Right renal cortex interstitium (tissue), 3 donors: ENCODE data around the gene GUCY1A2. TPM values are rescaled to one million over a fixed set of nuclear protein-coding genes. Genes with fewer than 3 reads are reported as not detected.

Source experiments
- DNase-seq, 3 donors: peaks; one replicate each; pipeline ENCODE4 v3.0.0-alpha.2; 2013; ENCODE audit warnings: low read depth in 3 of 3, low spot score in 2 of 3
- polyA plus RNA-seq, 3 donors: library from polyadenylated mRNA; unstranded; fragments of 120-200 nt; gene quantifications; one replicate each; pipeline ENCODE4 v1.2.1, GENCODE V29; 2013; ENCODE audit not compliant: insufficient read length in 3 of 3

The GUCY1A2 gene
- polyA plus RNA-seq, 3 donors: 2.8 to 3.3 (median 3.0) TPM

GRCh38 chr11:106684944-106685343 is 333.3 kb downstream of the GUCY1A2 start:
- no peak for DNase-seq

GRCh38 chr11:106683435-106683834 is 334.8 kb downstream of the GUCY1A2 start:
- no peak for DNase-seq

GRCh38 chr11:106681435-106681834 is 336.8 kb downstream of the GUCY1A2 start:
- no peak for DNase-seq

DNA sequence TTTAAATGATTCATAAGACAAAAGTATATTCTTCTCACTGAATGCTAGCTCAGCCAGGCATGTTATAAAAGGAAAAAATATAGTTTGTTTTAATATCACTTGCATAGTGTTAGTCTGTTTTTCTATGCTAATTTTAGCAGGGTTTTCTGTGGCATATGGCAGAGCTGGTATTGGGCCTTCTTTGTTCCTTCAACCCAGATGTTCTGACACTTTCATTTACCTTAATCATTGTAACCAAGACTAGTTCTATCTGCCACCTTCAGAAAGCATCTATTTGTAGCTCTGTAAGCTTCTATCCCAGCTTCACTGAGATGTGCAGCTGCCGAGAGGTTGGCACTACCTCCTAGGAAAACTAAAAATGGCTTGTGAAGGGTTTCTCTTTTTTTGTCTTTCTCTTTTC is 338.7 kb downstream of the GUCY1A2 start:
- DNase-seq: no peak

DNA sequence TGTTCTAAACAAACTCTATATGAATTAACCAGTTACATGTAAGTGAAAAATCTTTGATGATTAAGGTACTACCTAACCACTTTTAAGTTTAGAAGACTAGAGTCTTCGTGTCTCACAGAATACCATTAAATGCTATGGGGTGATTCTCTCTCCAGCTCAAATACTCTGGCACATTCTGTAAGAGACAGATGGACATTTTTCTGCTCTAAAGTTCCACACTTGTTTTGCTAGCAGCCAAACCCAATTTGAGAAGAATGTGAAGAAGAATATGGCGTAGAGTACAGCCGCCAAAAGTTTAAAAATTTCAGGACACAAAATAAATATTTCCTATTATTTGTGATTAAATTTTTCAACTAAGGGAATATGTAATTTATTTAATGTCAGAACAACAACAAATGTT is 339.1 kb downstream of the GUCY1A2 start:
- no peak for DNase-seq

GRCh38 chr11:106670069-106670468 is 348.2 kb downstream of the GUCY1A2 start:
- DNase-seq: no peak

- DNase-seq: no peak
These were observed 350.1 kb downstream of the GUCY1A2 start for GRCh38 chr11:106668147-106668546.

DNA sequence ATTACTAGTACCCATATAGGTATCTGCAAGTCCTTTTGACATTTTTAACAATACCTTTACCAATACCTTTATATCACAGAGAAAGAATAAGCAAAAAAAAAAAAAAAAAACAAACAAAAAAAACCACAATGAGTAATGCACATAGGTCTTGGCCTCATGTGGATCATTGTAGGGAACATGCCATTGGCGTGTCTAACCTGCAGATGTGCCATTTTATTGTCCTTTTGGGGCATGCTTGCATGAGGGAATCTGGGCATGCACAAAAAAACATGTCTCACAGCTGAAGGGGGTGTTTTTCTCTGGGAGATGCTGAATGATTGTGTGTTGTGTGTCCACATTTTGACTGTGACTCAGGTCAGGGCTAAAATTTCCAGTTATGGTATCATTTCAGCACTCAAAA is 361.6 kb downstream of the GUCY1A2 start:
- no peak for DNase-seq

GRCh38 chr11:106644824-106645223 is 373.5 kb downstream of the GUCY1A2 start:
- no peak for DNase-seq

- DNase-seq: no peak
These were observed 375.9 kb downstream of the GUCY1A2 start for GRCh38 chr11:106642331-106642730.

DNA sequence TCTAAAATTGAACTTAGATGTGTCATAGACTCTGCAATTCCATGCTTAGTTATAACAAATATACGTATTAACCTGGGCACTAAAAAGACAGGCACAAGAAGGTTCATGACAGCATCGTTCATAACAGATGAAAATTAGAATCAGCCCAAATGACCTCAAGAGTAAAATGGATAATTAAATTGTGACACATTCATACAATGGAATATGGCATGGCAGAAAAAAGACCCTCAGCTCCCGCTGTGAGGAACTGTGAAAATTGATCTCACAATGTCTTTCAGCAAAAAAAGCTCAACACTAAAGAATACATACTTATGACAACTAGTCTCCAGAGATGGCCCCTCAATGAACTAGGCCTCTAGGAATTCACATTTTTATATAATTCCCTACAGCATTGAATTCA is 386.0 kb downstream of the GUCY1A2 start:
- no peak for DNase-seq

DNA sequence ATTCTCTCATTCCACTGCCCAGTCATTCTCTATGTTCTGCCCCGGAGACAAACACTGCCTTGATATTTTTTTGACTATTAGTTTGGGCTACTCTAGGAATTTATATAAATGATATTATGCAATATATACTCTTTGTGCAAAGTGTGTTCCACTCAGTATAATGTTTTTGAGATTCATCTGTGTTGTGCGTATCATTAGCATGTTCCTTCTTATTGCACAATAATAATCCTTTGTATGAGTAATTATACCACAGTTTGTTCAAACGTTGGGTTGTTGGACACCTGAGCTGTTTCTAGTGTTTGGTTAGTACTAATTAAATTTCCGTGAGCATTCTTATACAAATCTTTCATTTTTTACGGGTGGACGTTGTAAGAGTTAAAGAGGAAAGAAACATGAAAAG is 390.6 kb downstream of the GUCY1A2 start:
- no peak for DNase-seq

DNA sequence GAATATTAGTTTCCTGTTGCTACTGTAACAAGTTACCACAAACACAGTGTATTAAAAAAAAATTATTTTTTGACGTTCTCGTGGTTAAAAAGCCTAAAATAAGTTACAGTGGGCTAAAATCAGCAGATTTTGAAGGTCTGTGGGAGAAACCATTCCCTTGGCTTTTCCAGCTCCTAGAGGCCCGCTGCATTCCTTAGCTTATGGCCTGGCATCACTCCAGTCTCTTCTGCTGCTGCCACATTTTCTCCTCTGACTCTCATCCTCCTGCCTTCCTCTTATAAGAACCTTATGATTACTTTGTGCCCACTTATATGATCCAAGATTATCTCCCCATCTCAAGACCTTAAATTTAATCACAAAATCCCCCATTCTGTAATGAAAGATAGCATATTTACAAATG is 392.7 kb downstream of the GUCY1A2 start:
- DNase-seq: no peak

GRCh38 chr11:106624377-106624776 is 393.9 kb downstream of the GUCY1A2 start:
- DNase-seq: no peak
